Activated T-cell treated with anti-CD3 and anti-CD28 coated beads for 24 hours (primary cell): Measurements from ENCODE around the gene TRABD.

Experiments used
- DNase-seq: peaks from one replicate; pipeline ENCODE4 v3.0.0-alpha.2; 2020; ENCODE audit warnings: low read depth

TRABD gene

DNA sequence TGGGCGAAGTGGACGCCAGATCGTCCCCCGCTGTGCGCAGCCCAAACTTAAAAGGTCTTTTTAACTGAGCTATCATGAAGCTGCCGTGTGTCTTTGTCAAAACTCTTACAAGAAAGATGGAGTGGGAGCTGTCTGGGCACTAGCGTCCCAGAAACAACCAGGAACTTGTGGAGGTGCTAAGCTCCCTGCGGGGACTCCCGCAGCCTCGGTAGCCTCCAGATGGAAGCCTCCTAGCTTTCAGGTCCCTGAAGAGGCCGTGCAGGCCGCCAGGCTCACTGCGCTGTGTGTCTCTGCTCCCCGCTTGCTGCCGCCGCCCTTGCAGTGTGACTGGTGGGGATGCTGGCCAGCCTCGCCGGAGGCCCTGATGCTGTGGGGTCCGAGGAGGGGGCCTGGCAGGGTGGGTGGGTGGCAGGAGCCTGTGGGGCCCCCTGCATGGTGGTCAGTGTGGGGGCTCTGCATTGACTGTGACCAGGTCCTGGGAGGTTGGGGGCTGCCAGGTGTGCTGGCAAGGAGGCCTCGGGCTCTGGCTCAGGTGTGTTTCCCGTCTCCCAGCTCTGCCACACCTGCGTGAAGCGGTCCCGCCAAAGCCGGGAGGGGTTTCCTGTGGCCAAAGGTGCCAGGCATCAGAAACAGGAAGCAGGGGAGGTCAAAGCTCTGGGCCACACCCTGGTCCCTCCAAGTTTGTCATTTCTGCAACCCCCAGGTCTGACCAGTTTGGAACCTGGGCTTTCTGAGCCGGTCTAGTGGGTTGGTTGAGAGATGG, 1.2 kb downstream of the TRABD start:
- no peak for DNase-seq

DNA sequence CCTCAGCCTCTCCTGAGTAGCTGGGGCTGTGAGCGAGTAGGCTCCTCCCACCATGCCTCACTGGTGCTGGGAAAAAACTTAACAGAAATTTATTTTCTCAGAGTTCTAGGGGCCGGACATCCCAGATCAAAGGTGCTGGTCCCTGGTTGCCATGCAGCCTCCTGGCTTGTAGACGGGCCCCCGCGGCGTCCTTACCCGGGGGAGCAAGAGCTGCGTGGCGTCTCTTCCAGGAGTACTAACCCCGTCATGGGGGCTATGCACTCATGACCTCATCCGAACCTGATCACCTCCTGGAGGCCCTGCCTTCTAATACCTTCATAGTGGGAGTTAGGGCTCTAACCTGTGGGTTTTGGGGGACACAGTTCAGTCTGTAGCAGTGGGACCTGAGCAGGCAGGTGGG, 2.6 kb downstream of the TRABD start:
- DNase-seq: no peak

DNA sequence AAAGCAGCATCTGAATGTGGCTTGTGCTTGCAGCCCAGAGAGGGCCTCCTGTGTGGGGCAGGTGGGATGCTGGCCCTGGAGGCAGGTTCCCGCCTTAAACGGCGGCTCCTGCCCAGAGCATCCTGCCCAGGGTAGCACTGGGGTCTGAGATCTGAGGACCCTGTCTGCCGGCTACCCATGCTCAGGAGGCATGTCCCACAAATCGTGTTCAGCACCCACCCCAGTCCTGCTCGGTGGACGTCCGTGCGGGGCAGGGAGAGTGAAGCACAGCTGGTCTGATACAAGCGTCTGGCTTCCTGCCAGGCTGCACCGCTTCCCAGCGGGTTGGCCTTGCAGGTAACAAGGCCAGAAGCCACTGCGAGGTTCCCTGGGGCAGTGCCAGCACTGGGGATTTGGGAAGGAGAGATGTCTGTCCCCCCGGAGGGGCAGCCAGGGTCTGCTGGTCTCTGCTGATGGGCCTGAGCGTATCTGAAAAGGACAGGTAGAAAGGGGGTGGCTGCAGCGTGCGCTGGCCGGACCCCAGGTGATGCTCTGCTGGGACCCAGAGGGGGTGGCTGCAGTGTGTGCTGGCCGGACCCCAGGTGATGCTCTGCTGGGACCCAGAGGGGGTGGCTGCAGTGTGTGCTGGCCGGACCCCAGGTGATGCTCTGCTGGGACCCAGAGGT, 3.6 kb downstream of the TRABD start:
- no peak for DNase-seq

DNA sequence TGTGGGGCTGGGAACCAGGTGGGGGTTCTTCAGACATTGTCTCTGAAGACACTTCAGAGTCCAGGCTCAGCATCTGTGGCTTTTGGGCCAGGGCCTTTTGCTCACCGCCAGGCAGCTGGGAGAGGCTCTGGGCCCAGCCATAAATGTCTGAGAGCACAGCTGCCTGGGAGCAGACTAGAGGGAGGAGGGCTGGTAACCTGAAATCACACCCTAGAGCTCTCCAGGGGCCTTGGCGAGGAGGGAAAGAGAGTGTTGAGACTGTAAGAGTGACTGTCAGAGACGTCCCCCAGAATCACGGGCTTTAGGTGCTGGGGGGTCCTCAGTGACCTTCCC, 4.1 kb downstream of the TRABD start:
- no peak for DNase-seq

DNA sequence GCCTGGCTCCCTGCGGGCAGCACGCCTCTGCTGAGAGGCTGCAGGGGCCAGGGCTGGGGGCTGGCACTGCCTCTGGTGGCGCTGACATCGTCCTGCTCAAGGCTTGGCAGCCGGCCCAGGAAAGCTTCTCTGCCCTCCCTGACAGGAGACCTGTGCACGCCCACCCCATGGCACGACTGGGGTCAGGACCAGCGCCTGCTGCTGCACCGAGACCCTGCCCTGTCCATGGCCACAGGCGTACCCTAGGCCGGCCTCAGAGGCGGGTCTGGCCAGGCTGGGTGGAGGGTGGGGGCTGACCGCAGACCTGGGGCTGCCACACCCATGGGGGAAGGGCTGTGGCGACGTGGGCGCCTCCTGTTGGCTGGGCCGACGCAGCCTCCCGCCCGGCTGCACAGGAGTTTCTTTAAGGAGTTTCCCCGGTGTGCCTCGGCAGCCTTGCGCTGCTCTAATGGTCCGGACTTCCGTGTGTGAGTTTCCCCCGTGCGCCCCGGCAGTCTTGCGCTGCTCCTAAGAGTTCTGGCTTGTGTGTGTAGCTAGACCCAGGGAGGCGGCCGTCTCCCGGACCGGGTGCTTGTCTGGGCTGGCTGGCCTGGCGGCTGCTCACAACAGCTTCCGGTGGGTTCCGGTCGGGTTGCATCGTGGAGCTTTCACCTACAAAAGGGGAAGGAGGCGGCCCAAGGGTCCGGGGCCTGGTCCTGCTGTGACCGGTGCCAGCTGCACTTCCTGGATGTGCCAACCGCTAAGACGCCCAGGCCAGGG, 4.6 kb downstream of the TRABD start:
- DNase-seq: peak; percentile 72

DNA sequence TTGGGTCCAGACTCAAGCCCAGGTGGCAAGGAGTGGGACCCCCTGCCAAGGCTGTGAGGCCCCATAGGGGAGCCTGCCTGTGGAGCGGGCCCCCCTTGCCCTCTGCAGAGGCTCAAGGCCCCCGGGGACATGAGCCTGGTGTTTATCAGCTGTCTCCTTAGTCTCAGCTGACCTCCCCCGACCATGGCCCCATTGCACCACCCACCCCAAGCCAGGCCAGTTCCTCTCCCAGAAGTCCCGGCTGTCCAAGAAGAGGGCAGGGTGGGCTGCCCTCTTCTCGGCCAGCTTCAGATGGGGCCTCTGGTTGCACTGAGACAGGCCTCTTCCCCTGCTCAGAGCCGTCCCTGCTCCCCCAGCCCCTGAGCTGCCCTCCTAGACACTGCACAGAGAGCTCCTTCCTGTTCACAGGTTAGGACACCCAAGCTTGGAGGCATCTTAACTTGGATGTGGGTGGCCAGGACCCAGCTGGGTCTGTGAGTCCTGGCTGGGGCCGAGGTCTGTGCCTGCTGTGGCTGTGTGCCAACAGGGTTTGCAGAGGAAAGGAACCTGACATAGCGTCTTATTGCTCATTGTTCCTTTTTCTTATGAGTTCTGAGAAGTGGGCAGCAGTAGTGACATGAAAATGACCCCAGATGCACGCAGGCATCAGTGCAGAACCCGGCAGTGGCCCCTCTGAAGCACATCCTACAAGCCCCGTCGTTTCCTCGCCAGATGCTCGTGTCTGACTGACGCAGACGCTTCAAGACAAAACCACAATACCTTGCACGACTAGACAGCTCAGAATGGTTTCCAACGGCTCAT, 5.4 kb downstream of the TRABD start:
- DNase-seq: peak; percentile 67

DNA sequence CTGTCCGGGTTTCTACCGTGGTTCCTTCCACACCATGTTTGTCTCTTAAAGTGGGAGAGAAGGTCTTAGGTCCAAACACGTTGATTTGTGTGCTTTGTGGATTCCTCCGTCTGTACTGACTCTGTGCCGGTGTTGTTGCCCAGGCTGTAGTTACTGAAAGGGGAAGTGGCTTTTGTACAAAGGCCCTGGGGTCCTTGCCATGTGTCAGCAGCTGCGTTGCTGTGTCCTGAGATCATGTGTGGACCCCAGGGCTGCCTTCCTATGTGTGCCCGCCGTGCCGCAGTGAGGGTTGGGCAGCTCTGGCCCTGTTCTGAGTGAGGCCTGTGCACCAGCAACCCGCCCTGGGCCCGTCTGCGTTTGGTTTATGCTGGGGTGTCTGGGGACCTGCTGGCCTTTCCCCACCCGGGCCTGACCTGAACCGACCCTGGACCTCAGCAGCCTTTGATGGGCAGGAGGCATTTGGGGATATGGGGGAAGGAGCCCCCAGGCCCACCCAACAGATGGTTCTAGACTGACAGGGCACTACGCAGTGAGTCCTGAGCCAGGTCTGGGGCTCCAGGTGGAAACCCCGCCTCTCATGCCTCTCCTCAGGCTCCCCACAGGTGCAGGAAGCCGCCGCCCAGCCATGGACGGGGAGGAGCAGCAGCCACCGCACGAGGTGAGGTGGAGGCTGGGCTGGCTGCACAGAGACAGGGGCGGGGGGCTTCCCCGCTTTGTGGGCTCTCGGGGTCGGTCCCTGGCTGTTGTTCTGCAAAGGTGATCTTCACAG, 6.9 kb downstream of the TRABD start:
- DNase-seq: no peak

DNA sequence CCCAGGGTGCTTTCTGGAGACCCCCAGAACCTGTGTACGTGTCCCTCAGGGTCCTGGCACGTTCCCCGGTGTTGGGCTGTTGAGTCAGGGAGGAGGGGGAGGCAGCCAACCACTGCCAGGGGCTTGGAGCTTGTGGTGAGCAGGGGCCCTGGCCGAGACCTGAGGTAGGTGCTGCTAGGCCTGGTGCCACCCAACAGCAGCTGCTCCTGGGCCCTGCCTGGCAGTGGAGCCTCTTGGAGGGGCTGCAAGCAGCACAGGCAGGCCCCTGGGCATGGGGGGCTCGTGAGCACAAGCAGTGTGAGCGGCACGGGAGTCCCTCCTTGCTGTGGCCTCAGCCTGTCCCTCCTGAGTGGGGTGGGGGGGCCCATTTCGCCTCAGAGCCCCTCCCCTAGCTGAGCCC, 7.9 kb downstream of the TRABD start:
- no peak for DNase-seq

DNA sequence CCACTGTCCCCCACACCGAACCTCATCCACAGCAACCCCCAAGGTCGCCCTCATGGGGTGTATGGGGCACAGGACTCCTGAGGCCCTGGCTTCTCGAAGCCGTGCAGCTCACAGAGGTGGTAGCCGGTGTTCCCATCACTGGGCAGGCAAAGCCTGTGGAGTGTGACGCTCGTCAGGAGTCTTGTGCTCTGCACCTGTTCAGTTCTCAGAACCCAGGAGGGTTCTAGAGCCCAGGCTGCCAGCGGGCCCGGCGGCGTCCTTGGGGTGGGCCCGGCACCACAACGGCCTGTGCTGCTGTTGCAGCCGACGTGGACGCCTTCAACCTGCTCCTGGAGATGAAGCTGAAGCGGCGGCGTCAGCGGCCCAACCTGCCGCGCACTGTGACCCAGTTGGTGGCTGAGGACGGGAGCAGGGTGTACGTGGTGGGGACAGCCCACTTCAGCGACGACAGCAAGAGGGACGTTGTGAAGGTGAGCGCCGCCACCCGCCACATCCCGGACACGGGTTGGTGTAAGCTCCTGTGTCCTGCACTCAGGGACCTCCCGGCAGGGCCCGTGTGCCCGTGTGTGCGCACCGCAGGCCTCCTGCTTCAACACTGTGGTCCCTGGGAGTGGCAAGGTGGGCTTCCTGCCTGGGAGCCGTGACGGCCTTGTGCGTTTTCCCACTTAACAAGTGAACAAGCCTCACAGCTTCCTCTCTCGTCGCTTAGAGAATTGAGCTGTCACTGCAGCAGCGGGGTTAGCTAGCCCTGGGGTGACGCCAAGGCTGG, 8.5 kb downstream of the TRABD start:
- DNase-seq: no peak

DNA sequence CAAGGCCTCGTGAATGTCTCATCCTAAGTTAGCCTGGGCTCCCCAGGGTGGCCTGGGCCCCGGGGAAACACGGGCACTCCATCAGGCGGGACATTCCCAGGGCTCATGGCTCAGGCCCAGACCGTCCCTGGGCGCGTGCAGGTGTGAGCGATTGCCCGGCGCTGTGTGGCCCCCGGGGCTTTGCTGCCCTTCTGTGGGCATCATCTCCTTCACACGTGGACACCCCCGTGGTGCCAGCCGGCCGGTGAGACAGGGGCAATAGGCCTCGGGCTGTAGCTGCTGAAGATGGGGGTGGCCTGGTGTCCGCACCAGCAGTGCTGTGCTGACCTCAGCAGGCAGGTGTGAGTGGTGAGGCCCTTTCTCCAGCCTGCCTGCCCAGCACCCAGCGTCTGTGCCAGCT, 10.5 kb downstream of the TRABD start:
- no peak for DNase-seq

DNA sequence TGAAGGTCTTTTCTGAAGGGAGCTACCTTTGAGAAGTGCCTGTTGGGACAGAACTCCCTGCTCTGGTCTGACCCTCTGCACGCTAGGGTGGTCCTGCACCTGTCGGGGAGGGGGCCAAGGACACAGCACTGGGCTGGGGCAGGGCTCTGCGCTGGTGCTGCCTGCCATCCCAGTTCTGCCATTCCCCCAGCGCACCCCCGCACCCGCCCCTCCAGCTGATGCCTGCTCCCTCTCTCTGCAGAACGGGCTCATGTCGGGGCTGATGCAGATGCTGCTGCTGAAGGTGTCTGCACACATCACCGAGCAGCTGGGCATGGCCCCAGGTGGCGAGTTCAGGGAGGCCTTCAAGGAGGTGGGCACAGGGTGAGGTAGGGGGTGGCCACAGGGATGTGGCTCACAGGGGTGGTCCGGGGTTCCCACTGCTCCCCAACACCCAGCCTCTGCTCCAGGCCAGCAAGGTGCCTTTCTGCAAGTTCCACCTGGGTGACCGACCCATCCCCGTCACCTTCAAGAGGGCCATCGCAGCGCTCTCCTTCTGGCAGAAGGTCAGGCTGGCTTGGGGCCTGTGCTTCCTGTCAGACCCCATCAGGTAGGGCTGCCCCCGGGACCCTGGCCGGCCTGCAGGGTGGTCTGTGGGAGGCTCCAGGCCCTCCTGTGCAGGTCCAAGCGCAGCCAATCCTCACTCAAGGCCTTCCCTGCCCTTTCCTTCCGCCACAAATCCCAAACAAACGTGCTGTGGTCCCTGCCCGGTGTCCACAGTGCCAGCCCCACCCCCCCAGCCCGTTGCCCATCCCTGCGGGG, 11.5 kb downstream of the TRABD start:
- no peak for DNase-seq

DNA sequence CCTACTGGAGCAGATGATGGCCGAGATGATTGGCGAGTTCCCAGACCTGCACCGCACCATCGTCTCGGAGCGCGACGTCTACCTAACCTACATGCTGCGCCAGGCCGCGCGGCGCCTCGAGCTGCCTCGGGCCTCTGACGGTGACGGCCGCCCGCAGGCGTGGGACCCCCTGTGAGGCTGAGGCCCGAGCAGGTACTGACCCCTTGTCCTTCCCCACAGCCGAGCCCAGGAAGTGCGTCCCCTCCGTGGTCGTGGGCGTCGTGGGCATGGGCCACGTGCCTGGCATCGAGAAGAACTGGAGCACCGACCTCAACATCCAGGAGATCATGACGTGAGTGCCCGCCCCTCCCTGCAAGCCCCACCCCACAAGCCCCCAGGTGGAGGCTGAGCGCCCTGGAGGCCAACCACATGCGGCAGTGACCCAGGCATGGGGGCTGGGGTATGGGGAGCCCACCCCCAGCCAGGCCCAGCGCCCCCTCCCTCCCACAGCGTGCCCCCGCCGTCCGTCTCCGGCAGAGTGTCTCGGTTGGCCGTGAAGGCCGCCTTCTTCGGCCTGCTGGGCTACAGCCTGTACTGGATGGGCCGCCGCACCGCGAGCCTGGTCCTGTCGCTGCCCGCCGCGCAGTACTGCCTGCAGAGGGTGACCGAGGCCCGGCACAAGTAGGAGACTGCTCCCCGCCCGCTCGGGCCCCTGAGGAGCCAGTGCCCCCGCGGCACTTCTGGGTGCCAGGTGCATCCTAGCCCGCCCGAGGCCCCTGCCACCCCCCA, 12.3 kb downstream of the TRABD start:
- DNase-seq: no peak

DNA sequence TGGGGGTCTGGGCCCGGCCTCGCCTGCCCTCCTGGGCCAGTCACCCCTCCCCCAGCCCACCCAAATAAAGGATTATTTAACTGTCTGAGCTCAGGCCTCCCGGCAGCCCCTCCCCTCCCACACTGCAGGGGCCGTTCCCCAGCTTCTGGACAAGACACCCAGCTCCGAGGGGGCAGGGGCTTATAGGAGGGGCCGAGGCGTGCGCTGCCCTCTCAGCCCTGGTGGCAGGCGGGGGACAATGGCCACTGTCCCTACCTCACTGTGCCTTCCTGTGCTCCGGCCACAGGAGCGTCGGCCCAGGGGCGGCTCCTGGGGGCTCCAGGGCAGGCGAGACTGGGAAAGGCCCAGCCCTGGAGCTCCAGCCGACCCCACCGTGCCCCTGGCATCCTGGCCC, 12.9 kb downstream of the TRABD start:
- DNase-seq: no peak

DNA sequence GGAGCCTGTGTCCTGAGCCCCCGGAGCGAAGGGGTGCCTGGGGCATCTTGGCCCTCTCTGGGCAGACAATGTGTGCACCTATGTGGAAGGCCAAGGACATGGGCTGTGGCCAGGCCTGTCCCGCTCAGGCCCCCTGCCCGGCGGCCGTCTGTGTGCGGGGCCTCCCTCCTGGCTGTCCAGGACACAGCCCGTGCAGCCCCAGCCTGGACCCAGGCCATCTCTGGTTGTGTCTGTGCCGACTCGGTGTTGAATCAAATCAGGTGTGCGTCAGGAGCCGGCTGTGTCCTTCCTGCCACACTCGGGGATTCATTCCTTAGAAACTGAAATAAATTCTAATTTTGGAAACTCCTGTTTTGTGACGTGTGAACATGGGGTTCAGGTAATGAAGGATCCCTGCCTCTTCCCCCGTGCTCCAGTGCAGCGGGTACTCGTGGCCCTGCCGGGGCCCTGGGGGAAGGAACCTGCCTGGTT, 13.6 kb downstream of the TRABD start:
- no peak for DNase-seq

DNA sequence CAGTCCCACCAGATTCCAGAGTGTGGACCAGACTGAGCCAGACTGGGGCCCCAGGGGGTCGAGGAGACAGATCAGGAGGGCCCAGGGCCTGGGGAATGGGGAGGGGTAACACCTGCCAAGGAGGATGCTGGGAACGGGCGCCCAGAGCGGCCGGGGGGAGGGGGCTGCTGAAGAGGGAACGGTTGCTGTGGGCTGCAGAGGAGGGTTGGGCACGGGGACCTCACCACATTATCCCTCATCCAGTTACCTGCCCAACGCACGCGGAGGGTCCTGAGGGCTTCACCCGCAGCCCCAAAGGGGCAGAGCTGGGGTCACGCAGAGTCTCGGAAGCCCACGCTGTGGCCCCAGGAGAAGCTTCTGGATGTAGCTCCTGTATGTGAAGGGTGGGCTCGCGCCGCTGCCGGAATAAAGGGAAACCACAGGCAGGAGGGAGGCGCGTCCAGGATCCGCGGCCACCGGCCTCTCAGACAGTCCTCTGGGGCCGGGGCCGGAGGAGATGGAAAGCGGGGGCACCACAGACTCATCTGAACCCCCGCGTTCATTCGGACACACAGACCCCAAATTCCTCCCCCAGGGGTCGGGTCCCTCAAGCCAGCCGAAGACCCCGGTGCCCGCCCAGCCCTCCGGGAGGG, 14.2 kb downstream of the TRABD start:
- DNase-seq: no peak

DNA sequence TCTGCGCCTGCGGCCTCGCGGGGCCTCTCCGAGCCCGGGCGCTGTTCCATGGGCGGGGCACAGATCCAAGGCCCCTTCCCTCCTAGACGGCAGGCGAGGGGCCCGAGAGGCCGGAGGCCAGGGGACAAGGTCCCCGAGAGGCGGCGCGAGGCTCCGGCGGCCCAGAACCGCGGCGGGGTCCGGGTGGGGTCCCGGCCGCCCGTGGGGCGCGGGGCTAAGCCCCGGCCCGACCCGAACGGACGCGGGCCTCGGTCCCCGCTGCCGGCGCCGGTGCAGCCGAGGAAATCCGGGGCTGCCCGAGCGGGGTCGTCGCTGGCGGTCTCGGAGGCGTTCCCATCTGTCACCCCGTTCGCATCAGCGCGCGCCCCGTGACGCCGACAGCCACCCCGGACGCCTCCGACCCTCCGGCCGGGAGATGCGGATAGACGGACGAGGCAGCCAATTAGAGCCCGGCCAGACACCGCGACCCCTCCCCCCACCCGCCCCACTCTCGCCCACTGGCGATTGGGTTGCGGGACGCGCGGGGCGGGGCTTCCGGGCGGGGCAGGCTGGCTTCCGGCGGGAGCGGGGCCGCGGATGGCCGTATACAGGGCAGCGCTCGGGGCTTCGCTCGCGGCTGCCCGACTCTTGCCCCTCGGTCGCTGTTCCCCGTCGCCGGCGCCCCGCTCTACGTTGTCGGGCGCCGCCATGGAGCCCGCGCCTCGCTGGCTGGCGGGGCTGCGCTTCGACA, 14.9 kb downstream of the TRABD start, which contains the start of gene SELENOO:
Gene SELENOO, plus strand, starts transcription at position 551 of the 730 bp plus-strand sequence. Its CDS starts 26 bp downstream, at position 577.
- peak; percentile 89 for DNase-seq

DNA sequence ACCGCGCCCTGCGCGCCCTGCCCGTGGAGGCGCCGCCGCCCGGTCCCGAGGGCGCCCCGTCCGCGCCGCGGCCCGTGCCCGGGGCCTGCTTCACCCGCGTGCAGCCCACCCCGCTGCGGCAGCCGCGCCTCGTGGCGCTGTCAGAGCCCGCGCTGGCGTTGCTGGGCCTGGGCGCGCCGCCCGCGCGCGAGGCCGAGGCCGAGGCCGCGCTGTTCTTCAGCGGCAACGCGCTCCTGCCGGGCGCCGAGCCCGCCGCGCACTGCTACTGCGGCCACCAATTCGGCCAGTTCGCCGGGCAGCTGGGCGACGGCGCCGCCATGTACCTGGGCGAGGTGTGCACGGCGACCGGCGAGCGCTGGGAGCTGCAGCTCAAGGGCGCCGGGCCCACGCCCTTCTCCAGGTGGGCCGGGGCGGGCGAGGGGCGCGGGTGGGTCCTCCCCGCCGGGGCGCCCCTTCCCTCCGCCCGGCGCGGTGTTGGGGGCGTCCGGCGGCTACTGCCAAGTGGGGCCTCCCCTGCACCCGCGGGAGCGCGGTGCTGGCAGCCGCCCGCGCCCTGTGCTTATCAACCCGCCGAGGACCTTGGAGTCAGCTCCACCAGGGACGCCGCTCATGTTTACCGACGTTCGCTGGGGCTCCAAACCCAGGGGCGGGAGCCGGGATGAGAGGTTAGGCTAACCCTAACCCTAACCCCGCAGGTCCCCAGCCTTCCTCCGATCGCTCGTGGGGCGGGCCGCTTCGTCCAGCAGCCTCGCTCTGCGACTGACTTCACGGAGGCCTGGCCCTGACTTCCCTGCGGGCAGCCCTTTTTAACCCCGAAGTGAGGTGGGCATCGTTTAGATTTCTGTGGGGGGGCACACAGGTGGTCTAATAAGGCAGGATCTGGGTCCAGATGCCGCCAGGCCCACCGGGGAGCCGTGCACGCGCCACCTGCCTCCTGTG, 15.7 kb downstream of the TRABD start:
- no peak for DNase-seq
